GM19099 (cell line): ENCODE measurements around the gene PBX4.

Experiments used
- POLR2A ChIP-seq: IDR thresholded peaks from 3 replicates; pipeline ENCODE4 v1.6.1; 2011; ENCODE audit warnings: low read depth; ENCODE audit not compliant: insufficient read length; ENCODE audit errors: extremely low read depth

The PBX4 gene

GRCh38 chr19:19562665-19563347 is 55.7 kb downstream of the PBX4 start:
- TF ChIP-seq POLR2A: no peak

- no peak for TF ChIP-seq POLR2A
These were observed 56.4 kb downstream of the PBX4 start for GRCh38 chr19:19561946-19562664.

DNA sequence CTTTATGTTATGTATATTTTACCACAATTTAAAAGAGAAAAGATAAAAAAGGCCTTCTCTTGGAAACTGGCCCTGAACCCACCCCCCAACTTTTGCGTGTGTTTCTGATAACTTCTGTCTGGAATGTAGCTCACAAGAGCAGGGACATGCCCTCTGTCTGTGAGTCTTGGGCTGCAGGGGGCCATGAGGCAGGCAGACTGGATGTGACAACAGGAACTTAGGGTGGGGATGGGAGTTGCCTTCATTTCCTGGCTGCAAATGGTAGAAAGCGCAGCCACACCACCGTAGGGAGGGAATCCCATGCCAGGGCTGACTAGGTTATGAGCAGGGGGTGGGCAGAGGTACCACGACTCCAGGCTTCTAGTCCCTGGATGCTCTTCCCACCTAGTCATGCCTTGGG is 58.6 kb downstream of the PBX4 start:
- TF ChIP-seq POLR2A: no peak

- TF ChIP-seq POLR2A: no peak
These were observed 59.9 kb downstream of the PBX4 start for GRCh38 chr19:19558636-19559035.

DNA sequence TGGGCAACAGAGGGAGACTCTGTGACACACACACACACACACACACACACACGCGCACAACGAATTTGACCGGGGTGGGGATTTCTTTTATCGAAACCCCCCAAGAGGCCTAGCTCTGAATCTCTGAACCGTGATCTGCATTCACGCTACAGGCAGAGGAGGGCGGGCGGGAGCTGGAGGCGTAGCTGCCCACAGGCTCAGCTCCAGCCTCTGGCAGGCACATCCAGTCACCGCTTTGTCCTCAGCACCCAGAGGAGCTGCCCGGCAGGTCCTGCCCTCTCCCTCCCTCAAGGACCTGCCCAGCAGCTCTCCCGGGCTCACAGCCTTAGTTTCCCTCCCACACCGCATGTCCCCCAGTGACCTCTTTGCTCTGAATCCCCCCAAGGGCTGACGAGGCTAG is 60.4 kb downstream of the PBX4 start:
- no peak for TF ChIP-seq POLR2A

DNA sequence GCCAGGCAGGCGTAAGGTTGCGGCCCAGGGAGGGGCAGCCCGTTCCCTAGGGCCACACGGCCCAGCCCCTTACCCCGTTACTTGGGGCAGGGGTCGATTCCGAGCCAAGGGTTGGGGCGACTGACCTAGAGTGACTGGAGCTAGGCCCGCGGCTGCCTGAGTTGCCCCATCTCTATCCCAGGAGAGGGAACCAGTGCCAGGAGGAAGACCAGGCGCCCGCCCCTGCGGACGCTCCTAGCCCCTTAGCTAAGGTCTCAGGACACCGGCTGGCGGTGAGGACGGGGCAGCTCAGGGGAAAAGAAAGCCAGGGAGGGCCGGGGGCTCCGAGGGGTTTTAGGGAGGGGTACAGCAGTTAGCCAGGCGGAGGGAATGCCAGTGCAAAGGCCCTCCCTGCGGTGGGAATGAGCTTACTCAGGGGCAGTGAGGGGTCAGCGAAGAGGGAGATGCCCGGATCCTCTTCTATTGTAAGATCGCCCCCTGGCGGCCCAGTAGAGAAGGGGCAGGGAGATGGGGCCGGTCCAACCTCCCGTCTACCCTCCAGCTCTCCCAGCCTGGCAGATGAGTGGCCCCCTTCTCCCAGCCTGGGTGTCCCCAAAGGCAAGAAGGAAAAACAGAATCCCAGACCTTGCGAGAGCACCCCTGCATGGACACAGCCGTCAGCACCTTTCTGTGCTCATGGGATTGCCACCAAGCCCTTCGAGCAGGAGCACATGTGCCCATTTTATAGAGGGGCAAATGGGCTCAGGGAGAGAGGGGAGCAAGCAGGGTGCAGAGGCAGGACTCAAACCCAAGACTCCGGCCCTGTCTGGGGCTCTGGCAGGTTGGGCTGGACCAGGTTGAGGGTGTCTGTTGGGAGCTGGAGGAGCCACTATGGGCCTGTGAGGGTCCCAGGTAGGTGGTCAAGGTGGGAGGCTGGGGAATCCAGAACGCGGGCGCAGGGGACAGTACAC is 64.1 kb downstream of the PBX4 start:
- no peak for TF ChIP-seq POLR2A

DNA sequence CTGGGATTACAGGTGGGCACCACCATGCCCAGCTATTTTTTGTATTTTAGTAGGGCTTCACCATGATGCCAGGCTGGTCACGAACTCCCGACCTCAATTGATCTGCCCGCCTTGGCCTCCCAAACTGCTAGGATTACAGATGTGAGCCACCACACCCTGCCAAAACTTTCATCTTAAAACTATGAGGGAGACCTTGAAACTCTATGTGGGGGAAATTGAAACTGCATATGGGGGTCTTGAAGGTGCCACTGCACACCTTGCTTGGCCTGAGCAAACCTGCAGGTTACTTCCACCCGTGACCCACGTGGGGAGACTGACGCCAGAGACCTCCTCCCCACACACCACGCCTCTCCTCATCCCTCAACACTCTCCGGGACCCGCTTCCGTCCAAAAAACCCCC is 64.8 kb downstream of the PBX4 start:
- no peak for TF ChIP-seq POLR2A

DNA sequence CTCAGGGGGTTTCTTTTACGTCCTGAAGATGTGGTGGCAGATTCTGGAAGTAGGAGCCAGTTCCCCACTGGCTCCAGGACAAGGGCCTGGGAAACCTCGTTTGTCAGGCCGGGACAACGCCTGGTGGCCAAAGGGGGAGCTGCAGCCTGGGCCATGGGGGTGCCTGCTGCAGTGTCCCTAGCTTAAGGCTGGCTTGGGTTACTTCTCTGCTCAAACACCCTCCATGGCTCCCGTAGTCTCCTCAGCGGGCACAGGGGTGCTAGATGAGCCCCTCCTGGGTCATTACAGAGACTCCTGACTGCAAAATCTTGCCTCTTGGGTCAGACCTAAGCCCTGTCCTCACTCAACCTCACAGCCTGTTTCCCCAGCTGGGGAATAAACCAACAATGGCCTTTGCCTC is 65.7 kb downstream of the PBX4 start:
- no peak for TF ChIP-seq POLR2A

DNA sequence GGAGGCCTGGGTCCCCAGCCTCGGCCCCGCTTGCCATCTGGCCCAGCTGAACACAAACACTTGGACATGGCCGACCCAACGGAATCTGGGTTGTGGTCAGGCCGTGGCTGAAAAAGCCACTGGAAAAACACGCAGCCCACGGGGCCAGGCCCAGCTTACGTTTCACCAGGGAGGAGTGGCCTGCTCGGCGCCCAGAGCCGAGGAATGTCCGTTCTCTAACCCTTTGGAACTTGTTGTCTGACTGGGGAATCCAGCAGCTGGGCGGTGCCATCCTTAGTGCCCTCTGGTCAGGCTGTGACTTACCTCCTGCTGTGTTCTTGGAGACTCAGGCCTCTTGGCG is 66.7 kb downstream of the PBX4 start:
- no peak for TF ChIP-seq POLR2A

DNA sequence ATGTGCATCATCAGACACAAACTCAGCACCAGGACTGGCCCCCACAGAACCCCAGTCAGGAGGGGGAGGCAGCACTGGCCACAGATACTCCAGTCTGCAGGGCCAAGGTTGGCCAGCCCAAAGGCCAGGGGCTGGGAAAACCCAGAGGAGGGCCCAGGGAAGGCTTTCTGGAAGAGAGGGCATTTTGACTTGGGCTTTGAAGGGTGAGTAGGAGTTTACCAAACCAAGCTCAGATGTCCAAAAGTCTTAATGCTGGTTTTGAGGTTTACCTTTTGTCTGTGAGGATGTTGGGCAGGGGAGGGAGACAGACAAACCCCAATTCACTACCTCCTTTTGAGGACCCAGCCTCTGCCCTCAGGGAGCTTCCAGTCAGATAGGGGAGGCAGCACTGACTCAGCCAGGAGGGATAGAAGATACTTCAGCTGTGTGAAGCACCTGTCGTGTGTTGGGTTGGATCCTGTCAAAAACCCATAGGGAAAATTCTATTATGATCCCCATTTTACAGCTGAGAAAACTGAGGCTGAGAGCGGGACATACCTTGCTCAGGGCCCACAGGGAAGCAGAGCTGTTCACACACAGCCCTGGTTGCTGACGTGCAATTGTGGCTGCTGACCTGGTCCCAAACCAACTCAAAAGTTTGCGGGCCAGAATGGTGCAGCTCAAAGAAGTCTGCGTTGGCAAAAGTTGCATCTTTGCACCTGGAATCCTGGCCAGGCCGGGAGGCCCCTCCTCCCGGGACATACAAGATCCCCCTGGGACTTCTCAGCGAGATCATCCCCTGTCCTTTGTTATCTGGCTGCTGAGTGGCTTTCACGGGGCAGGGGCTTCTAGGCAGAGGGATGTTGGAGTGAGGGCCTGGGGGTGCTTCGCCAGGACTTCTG is 67.3 kb downstream of the PBX4 start:
- no peak for TF ChIP-seq POLR2A

DNA sequence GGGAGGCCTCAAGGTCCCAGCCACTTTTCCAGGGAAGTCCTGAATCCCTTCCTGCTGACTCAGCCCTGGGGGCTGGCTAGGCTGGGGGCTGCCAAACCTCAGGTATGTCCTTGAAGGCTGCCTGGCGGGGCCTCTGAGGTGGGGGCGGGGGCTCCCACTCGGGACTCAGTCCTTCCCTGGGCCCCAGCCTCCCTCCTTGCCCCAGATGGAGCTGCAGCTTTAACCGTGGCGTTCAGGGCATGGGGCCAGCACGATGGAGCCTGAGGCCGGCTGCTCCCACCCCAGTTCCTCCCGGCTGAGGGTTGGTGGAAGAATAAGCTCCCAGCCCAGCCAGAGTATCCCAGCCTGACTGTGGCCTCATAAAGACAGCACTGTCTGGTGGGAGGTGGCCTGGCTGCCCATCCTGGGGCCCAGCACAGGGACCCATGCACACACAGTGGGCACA is 68.0 kb downstream of the PBX4 start:
- TF ChIP-seq POLR2A: no peak

DNA sequence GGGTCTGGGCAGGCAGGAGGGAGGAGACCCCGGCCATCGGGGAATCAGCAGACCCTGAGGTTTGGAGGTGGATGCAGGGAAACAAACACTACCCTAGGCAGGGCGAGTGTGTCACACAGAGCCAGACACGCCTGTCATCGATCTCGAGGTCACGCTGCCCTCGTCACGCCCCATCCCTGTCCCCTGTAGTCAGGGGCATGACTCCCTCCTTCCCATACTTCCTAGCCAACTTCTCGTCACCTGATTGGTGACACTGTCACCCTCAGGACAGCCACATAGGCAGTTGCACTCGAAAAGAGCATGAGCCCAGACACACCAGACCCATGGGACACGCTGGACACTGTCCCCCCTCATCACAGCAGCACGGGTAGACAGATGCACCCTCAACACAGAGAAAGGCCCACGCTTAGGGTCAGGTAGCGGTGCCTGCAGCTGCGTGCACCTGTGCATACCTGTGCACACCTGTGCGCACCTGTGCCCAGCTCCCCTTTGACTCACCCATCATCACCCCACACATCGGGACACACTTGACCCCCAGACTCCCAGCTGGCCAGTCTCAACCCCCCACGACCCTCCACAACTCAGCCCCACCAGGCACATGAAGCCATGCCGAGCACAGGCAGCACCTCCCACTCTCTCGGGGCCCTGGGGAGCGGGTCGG is 68.6 kb downstream of the PBX4 start:
- no peak for TF ChIP-seq POLR2A

DNA sequence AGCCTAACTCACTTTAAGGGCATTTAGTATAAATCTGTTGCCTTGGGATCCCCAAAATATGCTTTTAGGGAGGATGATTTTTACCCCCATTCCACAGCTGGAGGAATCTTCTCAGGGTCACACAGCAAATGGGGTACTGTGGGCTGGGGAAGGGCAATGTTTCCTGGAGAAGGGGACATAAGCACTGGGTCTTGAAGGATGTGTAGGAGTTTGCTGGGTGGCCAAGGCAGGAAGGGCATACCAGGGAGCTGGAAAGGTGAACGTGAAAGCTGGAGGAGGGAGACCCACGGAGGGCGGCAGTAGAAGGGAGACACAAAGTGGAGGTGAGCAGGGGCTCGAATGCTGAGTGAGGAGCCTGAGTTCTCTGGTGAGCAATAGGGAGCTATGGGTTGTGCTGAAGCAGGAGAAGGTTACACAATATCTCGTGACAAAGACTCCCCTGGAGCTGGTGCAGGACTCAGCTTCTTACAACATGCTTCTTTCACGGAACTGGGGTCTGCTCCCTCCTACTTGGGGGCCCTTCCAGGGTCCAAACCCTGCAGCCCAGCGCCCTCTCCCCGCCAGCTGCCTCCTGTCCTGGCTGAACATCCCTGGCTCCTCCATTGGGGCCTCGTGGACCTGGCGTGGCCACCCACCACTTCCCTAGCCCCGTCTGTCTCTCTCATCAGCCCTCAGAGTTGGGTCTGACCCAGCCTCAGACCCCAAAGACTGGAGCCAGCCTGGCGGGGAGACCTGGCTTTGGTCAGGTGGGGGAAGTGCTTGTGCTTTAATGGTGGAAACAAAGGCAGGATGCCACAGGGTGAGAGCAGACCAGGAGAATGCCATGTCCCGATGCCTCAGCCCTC is 69.3 kb downstream of the PBX4 start:
- no peak for TF ChIP-seq POLR2A
